Upper lobe of right lung (tissue), 1 donor: Measurements from ENCODE around the gene ETV6. TPM values are rescaled to one million over a fixed set of nuclear protein-coding genes. Genes with fewer than 3 reads are reported as not detected.

Source experiments
- ATAC-seq: fragments of 200-7000 bp; cut with Tn5 transposase; one replicate; pipeline ENCODE4 v1.9.1; 2020; ENCODE audit warnings: mild to moderate bottlenecking, moderate library complexity
- DNase-seq: peaks from one replicate; pipeline ENCODE4 v3.0.0-alpha.2; 2020
- H3K27ac ChIP-seq: fragments of 200-600 bp; one replicate; pipeline ENCODE4 v1.8.0; 2022
- H3K27me3 ChIP-seq: fragments of 200-600 bp; one replicate; pipeline ENCODE4 v1.8.0; 2022; ENCODE audit warnings: mild to moderate bottlenecking
- H3K36me3 ChIP-seq: fragments of 200-600 bp; one replicate; pipeline ENCODE4 v1.8.0; 2022
- H3K4me1 ChIP-seq: fragments of 200-600 bp; one replicate; pipeline ENCODE4 v1.8.0; 2022
- H3K4me3 ChIP-seq: fragments of 200-600 bp; one replicate; pipeline ENCODE4 v1.8.0; 2022; ENCODE audit warnings: mild to moderate bottlenecking
- H3K9me3 ChIP-seq: fragments of 200-600 bp; one replicate; pipeline ENCODE4 v1.8.0; 2022
- intact Hi-C: fragments of 100-400 bp; cut with DNase I; formaldehyde crosslinking; loops from one replicate; pipeline ENCODE4 v1.11.0; 2022
- total RNA-seq: library from RNA; stranded (reverse); fragmentation: NEBNext Ultra II Directional; extraction: Animal tissue kit (Norgen Biotek cat#: 25700); gene quantifications from one replicate; pipeline ENCODE4 v1.2.1, GENCODE V29; 2021
- TF ChIP-seq, protein P1 (sequence below): fragments of 200-600 bp; IDR thresholded peaks from one replicate; pipeline ENCODE4 v1.8.0; 2022; ENCODE audit warnings: antibody characterized with exemption
- donor health status: DM: no; HTN: yes; CAD: no; lungs with severe emphysema.

The ETV6 gene
- total RNA-seq, 1 donor from 2014 or later = 45.0 TPM

DNA sequence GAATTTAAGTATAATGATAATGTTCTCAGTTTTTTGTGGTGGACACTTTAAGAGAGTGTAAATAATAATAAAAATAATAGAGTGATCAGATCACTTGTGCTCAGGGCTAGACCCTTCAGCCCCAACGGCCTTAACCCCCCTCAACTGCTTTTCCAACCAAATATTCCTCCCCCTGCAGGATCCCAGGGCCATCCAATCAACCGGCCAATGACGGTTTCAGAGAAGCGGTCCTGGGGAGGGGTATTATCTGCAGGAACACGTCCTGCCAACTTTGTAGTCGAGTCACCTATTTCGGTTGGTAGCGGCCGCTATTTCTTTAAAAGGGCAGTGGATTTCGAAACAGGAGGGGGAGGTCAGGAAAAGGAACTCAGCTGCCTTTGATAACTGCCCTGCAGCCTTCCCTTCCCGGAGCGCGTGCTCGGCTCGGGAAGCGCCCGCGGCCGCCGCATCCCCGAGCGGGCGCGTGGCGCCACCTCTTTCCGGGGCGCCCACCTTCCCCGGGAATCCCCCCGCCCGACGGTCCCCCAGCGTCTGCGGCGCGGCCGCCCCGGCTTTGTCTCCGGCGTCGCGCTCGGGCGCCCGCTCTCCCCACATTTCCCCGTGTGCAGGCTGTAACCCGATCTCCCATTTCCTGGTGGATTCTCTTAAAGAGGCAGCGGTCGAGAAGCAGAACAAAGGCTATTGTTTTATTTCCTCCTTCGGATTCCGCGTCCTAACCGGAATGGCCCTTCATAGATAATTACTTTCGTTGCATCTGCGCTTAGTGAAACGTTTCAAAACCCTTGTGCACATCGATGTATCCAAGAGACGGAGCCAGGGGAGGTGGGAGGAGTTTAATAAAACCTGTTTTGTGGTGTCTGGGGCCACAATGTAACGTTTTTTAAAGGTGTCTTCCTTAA, 711 bp upstream of the ETV6 start:
- H3K36me3 ChIP-seq = no peaks in the 10 kb centered on the region
- H3K27ac ChIP-seq = peak overlapping the region; percentile 97
- peaks cover 17% of the 10 kb centered on the region for H3K4me1 ChIP-seq
- peak; percentile 87 for DNase-seq
- intact Hi-C loops = no loop called here
- peak; percentile 78 for ATAC-seq
- no peaks in the 10 kb centered on the region for H3K27me3 ChIP-seq
- no peaks in the 10 kb centered on the region for H3K9me3 ChIP-seq
- TF ChIP-seq, protein P1, sequence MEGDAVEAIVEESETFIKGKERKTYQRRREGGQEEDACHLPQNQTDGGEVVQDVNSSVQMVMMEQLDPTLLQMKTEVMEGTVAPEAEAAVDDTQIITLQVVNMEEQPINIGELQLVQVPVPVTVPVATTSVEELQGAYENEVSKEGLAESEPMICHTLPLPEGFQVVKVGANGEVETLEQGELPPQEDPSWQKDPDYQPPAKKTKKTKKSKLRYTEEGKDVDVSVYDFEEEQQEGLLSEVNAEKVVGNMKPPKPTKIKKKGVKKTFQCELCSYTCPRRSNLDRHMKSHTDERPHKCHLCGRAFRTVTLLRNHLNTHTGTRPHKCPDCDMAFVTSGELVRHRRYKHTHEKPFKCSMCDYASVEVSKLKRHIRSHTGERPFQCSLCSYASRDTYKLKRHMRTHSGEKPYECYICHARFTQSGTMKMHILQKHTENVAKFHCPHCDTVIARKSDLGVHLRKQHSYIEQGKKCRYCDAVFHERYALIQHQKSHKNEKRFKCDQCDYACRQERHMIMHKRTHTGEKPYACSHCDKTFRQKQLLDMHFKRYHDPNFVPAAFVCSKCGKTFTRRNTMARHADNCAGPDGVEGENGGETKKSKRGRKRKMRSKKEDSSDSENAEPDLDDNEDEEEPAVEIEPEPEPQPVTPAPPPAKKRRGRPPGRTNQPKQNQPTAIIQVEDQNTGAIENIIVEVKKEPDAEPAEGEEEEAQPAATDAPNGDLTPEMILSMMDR = no peak
- peak overlapping the region; percentile 85 for H3K4me3 ChIP-seq

GRCh38 chr12:11650286-11651281, 1.1 kb downstream of the ETV6 start:
- TF ChIP-seq, protein P1 = no peak
- Histone ChIP-seq H3K4me3 (peak overlapping the region; percentile 85), H3K27ac (peak overlapping the region; percentile 97), H3K9me3 (no peaks in the 10 kb centered on the region), H3K27me3 (no peaks in the 10 kb centered on the region), H3K36me3 (no peaks in the 10 kb centered on the region), H3K4me1 (peaks cover 33% of the 10 kb centered on the region)
- ATAC-seq = no peak
- DNase-seq = no peak
- intact Hi-C loops = no loop called here

- DNase-seq = no peak
- Histone ChIP-seq H3K27ac (peak overlapping the region; percentile 97), H3K36me3 (no peaks in the 10 kb centered on the region), H3K27me3 (no peaks in the 10 kb centered on the region), H3K4me3 (peak overlapping the region; percentile 85), H3K9me3 (no peaks in the 10 kb centered on the region), H3K4me1 (peaks cover 34% of the 10 kb centered on the region)
- TF ChIP-seq, protein P1 = no peak
- intact Hi-C loops = no loop called here
- ATAC-seq = no peak
These were observed 1.9 kb downstream of the ETV6 start for GRCh38 chr12:11651381-11651780.

DNA sequence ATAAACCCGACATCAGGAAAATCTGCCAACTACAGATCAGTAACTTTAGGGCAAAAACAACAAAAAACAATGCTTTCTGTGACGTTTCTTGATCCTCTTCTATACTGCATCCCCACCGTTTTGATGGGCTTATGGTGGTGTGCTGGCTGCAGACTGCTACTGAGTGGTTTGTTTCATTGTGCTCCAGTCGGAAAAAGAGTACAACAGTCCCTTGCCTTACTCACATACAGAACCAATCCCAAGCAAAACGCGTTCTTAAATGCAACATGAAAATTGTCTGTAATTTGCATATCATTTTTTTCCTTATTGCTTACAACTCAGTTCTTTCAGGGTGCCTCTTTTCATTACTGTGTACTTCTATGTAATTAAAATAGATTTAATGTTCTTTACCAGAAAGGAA, 2.3 kb downstream of the ETV6 start:
- H3K9me3 ChIP-seq = no peaks in the 10 kb centered on the region
- intact Hi-C loops = no loop called here
- no peak for ATAC-seq
- TF ChIP-seq, protein P1 = no peak
- peak overlapping the region; percentile 85 for H3K4me3 ChIP-seq
- DNase-seq = no peak
- peaks cover 36% of the 10 kb centered on the region for H3K4me1 ChIP-seq
- H3K36me3 ChIP-seq = no peaks in the 10 kb centered on the region
- H3K27ac ChIP-seq = peak overlapping the region; percentile 97
- H3K27me3 ChIP-seq = no peaks in the 10 kb centered on the region

DNA sequence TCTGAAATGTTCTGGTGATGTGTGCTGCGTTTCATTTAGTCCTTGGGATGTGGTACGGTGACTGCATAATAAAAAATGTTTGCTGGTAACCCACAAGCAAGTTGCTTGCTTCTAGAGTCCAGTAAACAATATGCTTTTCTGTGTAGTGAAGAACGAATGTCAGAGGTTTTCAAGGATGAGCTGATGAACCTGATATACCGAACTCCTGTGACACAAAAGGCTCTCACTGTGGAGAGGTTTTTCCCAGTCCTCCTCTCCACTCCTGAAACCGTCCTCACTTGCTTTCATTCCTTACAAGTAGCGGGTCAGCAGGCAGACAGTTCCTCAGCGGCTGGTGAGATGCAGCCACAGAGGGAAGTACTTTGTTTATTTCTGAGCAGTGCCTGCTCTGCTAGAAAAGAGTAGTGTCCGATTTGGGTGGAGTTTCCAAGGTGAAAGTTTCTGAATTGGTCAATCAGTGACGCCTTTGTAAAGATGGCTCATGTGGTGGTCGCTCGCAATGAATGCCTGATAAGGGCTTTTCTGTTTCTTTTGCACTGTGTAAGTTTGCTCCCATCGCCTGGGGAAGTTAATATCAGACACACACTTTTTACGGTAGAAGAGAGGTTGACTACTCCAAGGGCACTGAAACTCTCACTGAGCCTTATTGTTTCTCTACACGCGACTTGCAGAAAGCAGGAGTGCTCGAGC, 3.0 kb downstream of the ETV6 start:
- TF ChIP-seq, protein P1 = no peak
- H3K9me3 ChIP-seq = no peaks in the 10 kb centered on the region
- H3K4me1 ChIP-seq = peaks cover 44% of the 10 kb centered on the region
- DNase-seq (no peak), ATAC-seq (peak; percentile 46)
- H3K27me3 ChIP-seq = no peaks in the 10 kb centered on the region
- peak overlapping the region; percentile 97 for H3K27ac ChIP-seq
- peak overlapping the region; percentile 85 for H3K4me3 ChIP-seq
- no peaks in the 10 kb centered on the region for H3K36me3 ChIP-seq
- intact Hi-C loops = no loop called here
